Mononuclear cell (primary cell): ENCODE measurements around the gene PTPN7. TPM values are rescaled to one million over a fixed set of nuclear protein-coding genes. Genes with fewer than 3 reads are reported as not detected.

Experiments used
- H3K27me3 ChIP-seq: 2 replicates; pipeline ENCODE4 v1.6.0; 2011; ENCODE audit warnings: low read length, control low read depth; ENCODE audit not compliant: insufficient read depth
- H3K4me1 ChIP-seq: 2 replicates; pipeline ENCODE4 v1.5.1; 2011; ENCODE audit warnings: mild to moderate bottlenecking, low read length, control low read depth; ENCODE audit not compliant: insufficient read depth
- H3K4me3 ChIP-seq: 2 replicates; pipeline ENCODE4 v1.5.1; 2011; ENCODE audit warnings: mild to moderate bottlenecking, low read length, moderate library complexity
- H3K9me3 ChIP-seq: 2 replicates; pipeline ENCODE4 v1.5.1; 2011; ENCODE audit warnings: low read depth, mild to moderate bottlenecking, control low read depth, low read length
- total RNA-seq: library from RNA; depleted of rRNA; stranded (reverse); fragments of >200 nt; gene quantifications from one replicate; pipeline ENCODE4 v1.2.3, GENCODE V29; 2012

PTPN7 gene
- 51.7 TPM for total RNA-seq

DNA sequence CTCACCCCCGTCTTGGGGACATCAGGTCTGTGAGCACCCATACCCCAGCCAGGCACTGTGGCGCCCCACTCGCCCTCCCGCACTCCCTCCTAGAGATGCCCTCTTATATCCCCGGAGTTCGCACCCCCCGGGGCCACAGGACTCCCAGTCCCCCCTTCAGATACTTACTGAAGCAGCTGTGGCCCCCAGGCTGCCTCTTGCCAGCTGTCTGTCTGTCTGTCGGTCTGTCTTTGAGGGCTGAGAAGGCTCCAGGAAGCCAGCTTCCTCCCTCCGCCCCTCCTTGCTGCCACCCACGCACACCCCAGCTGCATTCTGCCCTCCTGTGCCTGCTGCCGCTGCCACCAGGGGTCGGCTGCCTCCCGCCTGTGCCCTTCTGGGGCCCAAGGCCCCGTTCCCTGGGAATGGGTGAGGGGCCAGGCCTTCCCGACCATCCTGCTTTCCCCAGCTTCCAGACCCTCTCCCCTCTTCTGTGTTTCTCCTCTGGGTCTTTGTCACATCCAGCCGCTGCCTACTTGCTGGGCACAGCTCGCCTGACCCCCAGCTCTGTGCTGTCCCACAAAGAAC is at the start of gene PTPN7:
PTPN7 (minus strand) TSS at position 226 of the 564 bp plus-strand sequence. CDS start 1,200 bp downstream, outside the sequence.
- peaks cover 99% of the 10 kb centered on the region for H3K4me1 ChIP-seq
- no peaks in the 10 kb centered on the region for H3K9me3 ChIP-seq
- H3K4me3 ChIP-seq = peak within 1 kb of the TSS; percentile 59
- H3K27me3 ChIP-seq = no peaks in the 10 kb centered on the region

DNA sequence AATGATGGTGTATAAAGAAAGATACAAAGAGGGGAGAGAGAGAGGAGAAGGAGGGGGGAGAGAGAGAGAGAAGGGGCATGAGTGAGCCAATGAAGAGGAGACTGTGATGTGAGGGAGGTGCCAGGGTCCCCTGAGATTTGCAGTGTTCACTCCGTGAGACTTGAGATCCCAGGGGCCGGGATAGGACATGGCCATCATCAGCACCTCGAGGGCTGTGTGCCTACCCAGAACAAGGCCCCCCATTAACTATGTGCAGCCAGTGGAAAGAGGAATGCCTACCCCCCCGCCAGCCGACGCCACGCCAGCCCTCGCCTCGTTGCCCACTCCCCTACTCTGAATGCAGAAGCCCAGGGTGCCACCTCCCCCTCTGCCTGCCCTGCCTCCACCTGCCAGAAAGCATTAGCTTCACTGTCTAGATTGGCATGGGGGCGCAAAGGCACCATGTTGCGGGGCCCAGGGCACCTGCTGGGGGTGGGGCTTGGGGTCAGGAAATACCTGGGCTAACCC is 48.0 kb upstream of the PTPN7 start:
- Histone ChIP-seq H3K27me3 (peaks cover 12% of the 10 kb centered on the region), H3K4me1 (no peaks in the 10 kb centered on the region), H3K9me3 (no peaks in the 10 kb centered on the region), H3K4me3 (no peak overlapping the region)

DNA sequence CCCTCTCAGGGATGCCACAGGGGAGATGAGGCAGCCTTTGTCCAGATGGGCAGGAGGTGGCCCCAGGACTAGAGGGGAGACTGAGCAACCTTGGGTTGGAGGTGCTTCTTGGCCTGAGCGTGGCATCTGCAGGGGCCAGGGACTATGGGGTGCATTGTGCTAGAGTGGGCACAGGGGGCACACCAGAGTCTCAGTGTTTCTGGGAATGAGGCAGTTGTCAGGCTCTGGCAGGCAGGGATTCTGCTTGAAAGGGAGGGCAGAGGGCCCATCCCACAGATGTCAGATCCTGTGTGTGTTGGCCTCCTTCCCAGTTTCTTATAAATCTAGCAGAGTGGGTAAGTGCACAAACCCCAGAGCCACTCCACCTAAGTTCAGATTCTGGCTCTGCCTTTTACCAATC is 46.9 kb upstream of the PTPN7 start:
- peaks cover 4% of the 10 kb centered on the region for H3K4me1 ChIP-seq
- H3K27me3 ChIP-seq = peaks cover 2% of the 10 kb centered on the region
- no peak overlapping the region for H3K4me3 ChIP-seq
- H3K9me3 ChIP-seq = no peaks in the 10 kb centered on the region

DNA sequence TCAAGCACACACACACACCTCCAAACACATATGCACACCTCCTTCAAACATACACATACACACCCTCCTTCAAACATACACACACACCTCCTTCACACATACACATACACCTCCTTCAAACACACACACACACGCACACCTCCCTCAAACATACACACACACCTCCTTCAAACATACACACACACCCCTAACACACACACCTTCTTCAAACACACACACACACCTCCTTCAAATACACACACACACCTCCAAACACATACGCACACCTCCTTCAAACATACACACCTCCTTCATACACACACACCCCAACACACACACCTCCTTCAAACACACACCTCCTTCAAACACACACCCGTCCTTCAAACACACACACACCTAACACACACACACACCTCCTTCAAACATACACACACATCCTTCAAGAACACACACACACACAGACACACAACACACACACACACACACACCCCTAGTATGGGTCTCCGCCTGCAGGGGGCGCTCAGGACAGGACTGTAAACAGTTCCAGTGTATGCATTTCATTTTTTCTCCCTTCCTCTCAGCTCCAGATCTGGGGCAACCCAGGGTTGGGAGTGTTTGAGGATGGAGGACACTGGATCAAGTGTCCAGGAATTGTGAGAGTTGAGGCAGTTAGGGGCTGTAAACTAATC is 45.3 kb upstream of the PTPN7 start:
- Histone ChIP-seq H3K4me3 (no peak overlapping the region), H3K27me3 (no peaks in the 10 kb centered on the region), H3K4me1 (peaks cover 21% of the 10 kb centered on the region), H3K9me3 (no peaks in the 10 kb centered on the region)

DNA sequence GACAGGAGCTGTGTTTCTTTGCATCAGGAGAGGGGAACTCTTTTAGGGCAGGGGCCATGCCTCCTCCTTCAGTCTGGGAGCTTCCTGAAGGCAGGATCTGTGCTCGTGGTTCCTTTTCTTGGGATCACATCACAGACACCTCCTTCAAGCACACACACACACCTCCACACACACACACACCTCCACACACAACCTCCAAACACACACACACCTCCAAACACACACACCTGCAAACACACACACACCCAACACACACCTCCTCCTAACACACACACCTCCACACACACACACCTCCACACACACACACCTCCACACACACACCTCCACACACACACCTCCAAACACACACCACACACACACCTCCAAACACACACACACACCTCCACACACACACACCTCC is 43.7 kb upstream of the PTPN7 start:
- Histone ChIP-seq H3K4me3 (no peak overlapping the region), H3K4me1 (peaks cover 35% of the 10 kb centered on the region)

DNA sequence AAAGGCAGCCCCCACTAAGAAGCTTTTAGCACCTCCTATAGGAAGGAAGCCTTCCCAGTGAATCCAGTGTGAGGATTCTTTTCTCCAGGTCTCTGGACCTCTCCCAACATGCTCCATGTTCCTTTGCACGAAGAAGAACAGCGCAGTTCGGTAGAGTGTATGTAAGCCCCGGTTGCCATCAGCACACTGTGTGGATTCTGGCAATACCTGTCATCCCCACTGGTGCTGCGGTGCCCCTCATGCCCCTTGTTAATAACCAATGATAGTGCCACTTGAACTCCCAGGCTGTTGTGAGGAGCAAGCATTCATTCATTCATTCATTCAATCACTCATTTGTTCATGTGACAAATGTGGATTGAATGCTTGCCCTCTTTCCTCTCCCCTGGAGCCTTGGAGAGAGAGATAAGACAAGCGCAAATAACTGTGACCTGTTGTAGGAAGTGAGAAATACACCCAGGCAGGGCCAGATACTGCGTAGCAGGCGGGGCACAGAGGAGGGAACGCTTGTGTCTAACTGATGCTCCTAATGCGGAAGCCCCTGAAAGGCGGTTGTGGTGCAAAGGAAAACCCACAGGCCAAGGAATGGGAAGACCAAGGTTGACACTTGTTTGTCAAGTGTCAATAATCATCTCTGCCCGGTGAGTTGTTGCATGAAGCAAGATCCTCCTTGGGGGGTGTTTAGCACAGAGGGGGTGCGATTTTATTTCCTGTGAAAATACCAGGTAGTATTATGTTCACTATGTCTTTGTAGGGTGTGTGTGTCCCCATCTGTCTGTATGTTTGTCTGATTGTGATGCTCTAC is 43.0 kb upstream of the PTPN7 start:
- H3K4me1 ChIP-seq = peaks cover 42% of the 10 kb centered on the region
- H3K9me3 ChIP-seq = no peaks in the 10 kb centered on the region
- H3K4me3 ChIP-seq = no peak overlapping the region
- no peaks in the 10 kb centered on the region for H3K27me3 ChIP-seq

More for the DNA sequence above, 43.7 kb upstream of the PTPN7 start:
- Histone ChIP-seq H3K9me3 (no peaks in the 10 kb centered on the region), H3K27me3 (no peaks in the 10 kb centered on the region)

DNA sequence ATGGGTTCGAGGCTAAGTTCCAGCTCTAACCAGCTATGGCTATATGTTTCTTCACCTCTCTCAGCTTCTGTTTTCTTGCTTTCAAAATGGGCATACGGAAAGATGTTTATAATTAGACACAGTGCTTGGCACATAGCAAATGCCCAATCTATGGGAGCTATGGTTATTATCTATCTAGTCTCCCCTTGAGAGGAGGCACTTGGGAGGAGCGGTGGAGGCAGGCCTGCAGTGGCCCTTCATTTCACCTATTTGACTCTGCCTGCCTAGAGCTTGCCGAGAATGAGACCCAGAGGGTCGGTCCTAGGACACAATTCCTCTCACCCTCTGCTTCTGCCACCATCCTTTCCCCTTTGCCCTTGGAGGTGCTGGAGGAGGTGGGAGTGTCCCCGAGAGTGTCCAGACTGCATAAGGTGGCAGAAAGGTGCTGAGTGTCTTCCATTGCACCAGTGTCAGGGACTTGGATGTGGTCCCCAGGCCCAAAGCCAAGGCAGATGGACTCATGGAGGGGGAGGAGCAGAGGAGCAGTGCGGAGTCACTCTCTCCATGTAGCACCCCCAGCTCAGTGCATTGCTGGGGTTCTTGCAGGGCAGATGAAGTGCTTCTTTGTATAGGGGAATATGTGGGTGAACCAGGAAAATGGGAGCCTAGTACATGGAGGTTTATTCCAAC is 42.2 kb upstream of the PTPN7 start:
- H3K27me3 ChIP-seq = no peaks in the 10 kb centered on the region
- peaks cover 48% of the 10 kb centered on the region for H3K4me1 ChIP-seq
- no peak overlapping the region for H3K4me3 ChIP-seq
- H3K9me3 ChIP-seq = no peaks in the 10 kb centered on the region

DNA sequence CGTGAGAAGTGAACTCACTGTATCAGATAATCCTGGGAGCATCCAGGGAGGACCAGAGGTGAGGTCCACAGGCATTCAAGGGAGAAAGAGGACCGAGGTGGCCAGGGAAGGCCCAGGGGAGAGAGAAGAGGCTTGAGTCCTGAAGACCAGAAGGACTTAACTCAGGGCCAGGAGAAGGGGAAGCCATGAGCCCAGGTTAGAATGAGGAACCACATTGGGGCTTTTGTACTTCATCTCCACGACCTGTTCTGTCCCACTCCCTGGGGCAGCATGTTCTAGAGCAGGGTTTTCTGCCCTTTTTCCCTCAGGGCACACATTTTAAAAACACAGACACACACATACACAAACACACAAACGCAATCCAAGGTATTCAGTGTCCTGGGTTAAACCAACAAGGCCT is 41.6 kb upstream of the PTPN7 start:
- no peak overlapping the region for H3K4me3 ChIP-seq
- H3K27me3 ChIP-seq = no peaks in the 10 kb centered on the region
- H3K9me3 ChIP-seq = no peaks in the 10 kb centered on the region
- H3K4me1 ChIP-seq = peaks cover 52% of the 10 kb centered on the region

DNA sequence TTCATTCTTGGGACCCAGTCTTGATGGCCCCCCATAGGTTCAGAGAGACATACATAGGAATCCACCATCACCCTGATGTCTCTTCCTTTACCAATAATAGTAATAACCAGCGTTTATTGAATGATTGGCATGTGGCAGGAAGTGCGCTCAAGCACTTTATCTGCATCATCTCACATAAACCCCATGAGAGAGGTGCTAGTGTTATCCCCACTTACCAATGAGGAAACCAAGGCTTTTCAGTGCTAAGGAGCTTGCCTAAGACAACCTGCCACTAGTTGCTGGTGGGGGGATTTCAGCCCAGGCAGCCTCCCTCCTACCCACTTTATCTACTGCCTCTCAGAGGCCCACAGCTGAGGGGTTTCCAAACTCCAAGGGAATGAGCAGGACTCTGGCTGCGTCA is 40.9 kb upstream of the PTPN7 start:
- Histone ChIP-seq H3K4me1 (peaks cover 53% of the 10 kb centered on the region), H3K27me3 (no peaks in the 10 kb centered on the region), H3K4me3 (no peak overlapping the region), H3K9me3 (no peaks in the 10 kb centered on the region)

DNA sequence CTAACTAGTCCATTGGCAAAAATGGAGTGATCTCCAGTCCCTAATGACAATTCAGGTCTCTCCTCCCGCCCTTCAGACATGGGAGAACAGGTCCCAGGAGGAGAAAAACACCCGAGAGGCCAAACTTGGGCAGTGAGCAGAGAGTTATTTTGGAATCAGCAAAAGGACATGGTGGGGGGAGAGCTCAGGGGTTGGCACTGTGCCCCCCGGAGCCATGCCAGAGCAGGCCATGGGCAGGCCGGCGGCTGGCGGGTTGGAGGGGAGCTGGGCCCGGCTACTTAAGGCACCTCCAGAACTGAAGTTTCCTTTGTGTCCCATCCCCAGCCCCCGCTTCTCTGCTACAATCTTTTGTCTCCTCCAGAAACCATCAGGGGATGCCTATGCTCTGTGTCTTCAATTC is 40.3 kb upstream of the PTPN7 start:
- H3K4me1 ChIP-seq = peaks cover 53% of the 10 kb centered on the region

DNA sequence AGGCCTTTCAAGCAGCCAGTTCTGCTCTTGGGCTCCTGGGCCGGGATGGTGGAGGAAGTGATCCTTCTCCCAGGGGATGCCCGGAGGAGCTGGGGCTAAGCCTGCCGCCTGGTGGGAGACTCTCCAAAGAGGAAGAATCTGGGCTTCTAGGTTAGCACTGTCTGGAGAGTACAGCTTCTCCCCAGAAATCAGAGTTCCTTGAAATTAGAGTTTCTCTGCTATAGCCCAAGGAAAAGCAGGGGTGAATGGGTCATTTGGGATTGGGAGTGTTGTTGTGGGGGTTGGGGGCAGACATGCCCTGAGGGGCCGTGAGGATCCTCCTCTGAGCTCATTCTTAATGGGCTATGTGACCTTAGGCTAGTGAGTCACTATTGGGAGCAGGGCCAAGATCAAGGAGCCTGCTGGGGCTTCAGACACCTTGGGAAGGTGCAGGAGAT is 39.7 kb upstream of the PTPN7 start:
- Histone ChIP-seq H3K9me3 (no peaks in the 10 kb centered on the region), H3K4me1 (peaks cover 53% of the 10 kb centered on the region), H3K4me3 (no peak overlapping the region)

More for the DNA sequence above, 40.3 kb upstream of the PTPN7 start:
- Histone ChIP-seq H3K9me3 (no peaks in the 10 kb centered on the region), H3K4me3 (no peak overlapping the region), H3K27me3 (no peaks in the 10 kb centered on the region)

DNA sequence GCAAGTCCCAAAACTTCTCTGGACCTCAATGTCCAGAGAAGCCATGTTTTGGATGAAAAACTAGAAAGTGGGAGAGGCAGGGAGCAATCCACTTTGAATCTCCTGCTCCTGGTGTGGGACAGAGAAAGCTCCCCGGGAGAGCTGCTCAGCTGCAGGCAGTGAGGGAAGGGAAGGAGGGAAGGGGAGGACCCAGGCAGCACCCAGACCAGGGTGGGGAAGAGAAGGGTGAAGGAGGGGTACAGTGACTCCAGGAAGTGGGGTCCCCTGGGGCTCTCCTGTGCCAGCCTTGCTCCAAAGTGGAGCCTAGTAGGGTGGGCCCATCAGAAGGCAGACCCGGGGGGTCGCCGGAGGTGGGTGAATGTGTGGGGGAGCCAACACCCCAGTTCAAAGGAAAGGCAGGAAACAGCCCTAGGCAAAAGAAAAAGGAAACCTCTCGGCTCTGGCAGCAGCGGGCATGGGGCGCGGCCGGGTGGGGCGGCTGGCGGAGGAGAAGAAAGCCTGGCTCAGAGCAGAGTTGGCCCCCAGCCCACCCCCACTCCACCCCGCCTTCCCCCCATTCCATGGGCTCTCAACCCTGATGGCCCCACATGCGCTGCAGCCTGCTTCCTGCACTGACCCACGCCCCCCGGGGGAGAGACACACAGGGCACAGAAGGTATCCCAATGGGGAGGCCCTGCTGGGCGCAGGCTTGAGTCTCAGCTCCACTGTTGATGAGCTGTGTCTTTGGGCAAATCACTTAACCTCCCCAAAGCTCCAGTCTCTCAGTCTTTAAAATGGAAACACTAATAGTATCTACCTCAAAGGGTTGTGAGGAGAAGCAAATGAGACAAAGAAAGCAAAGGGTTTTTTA is 38.9 kb upstream of the PTPN7 start:
- no peaks in the 10 kb centered on the region for H3K9me3 ChIP-seq
- H3K27me3 ChIP-seq = peaks cover 4% of the 10 kb centered on the region
- H3K4me1 ChIP-seq = peaks cover 53% of the 10 kb centered on the region
- no peak overlapping the region for H3K4me3 ChIP-seq

More for the DNA sequence above, 39.7 kb upstream of the PTPN7 start:
- peaks cover under 1% of the 10 kb centered on the region for H3K27me3 ChIP-seq

DNA sequence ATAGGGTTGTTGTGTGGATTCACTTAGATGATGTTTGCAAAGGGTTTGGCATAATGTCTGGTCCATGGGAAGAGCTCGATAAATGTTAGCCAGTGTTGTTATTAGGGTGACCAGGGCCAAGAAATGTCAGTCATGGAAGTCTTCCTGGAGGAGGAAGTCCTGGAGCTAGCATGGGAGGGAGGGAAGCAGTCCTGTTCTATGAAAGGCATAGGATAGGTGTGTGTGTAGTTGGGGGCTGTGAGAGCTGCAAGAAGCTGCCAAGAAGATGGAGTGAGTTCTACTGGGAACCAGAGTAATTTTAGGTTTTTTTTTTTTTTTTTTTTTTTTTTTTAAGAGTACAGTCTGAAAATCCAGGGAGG is 37.9 kb upstream of the PTPN7 start:
- Histone ChIP-seq H3K9me3 (no peaks in the 10 kb centered on the region), H3K4me1 (peaks cover 54% of the 10 kb centered on the region), H3K27me3 (peaks cover 10% of the 10 kb centered on the region), H3K4me3 (no peak overlapping the region)

DNA sequence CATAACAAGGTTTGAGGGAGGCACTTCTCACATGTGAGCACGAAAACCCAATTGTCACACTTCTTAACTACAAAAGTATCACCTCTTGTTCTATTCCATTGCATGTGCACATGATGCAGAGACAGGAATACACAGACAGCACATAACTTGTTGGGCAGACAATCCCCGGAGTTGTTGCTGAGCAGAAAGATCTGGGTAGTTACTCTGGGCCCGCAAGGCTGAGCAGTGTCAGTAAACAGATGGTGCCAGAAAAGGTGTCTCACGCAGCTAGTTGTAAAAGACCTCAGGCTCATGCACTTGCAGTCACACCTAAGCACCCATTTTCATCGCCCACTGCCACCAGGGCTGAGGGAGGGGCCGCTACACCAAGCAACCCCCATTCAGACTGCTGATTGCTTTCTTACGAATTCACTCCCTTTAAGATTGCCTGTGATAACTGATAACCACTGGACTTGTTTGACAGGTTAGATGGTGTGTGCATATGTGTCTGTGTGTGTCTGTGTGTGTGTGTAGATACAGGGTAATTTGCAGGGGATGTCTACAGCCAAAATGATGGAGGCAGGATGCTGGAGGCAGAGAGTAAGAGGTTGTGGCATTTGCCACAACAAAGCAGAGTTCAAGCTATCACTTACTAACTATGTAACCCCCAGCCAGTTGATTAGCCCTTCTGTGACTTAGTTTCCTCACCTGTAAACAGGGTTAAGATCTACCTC is 37.4 kb upstream of the PTPN7 start:
- no peak overlapping the region for H3K4me3 ChIP-seq
- peaks cover 55% of the 10 kb centered on the region for H3K4me1 ChIP-seq
- no peaks in the 10 kb centered on the region for H3K9me3 ChIP-seq
- H3K27me3 ChIP-seq = peaks cover 16% of the 10 kb centered on the region
